Left ventricle myocardium inferior (tissue), 1 donor: ENCODE data around the gene NRN1. TPM values are rescaled to one million over a fixed set of nuclear protein-coding genes. Genes with fewer than 3 reads are reported as not detected.
"Not testable (repeated sequence)": the region's sequence is repeated elsewhere in the genome, so short reads cannot be mapped to it uniquely, and the experiment has no call there.

Experiments
- DNase-seq: peaks from one replicate; pipeline ENCODE4 v3.0.0-alpha.2; 2020
- H3K27ac ChIP-seq: fragments of 200-600 bp; replicated peaks from 2 replicates; pipeline ENCODE4 v1.8.0; 2021
- H3K27me3 ChIP-seq: fragments of 200-600 bp; 2 replicates; pipeline ENCODE4 v1.8.0; 2021; ENCODE audit warnings: low read depth
- H3K36me3 ChIP-seq: fragments of 200-600 bp; 2 replicates; pipeline ENCODE4 v1.8.0; 2021
- H3K4me1 ChIP-seq: fragments of 200-600 bp; 2 replicates; pipeline ENCODE4 v1.8.0; 2021
- H3K4me3 ChIP-seq: fragments of 200-600 bp; 2 replicates; pipeline ENCODE4 v1.8.0; 2021; ENCODE audit warnings: mild to moderate bottlenecking, moderate library complexity
- H3K9me3 ChIP-seq: fragments of 200-600 bp; replicated peaks from 2 replicates; pipeline ENCODE4 v1.8.0; 2021
- intact Hi-C: fragments of 100-400 bp; cut with micrococcal nuclease; formaldehyde crosslinking; loops from one replicate; pipeline ENCODE4 v1.11.0; 2022
- total RNA-seq: library from RNA; stranded (reverse); fragmentation: NEBNext Ultra II Directional; extraction: Animal tissue kit (Norgen Biotek cat#: 25700); gene quantifications from one replicate; pipeline ENCODE4 v1.2.1, GENCODE V29; 2021
- TF ChIP-seq, protein P1 (sequence below): fragments of 200-600 bp; IDR thresholded peaks from 2 replicates; pipeline ENCODE4 v1.8.0; 2021; ENCODE audit warnings: antibody characterized with exemption, mild to moderate bottlenecking, borderline replicate concordance
- donor health status: DM: no; HTN: yes; CAD: no; lungs with severe emphysema.

The NRN1 gene
- total RNA-seq, 1 donor from 2014 or later: 8.8 TPM

- Histone ChIP-seq H3K27ac (no peak overlapping the region), H3K9me3 (no peaks in the 10 kb centered on the region), H3K36me3 (no peaks in the 10 kb centered on the region), H3K27me3 (no peaks in the 10 kb centered on the region), H3K4me3 (no peak overlapping the region), H3K4me1 (no peaks in the 10 kb centered on the region)
- TF ChIP-seq, protein P1, sequence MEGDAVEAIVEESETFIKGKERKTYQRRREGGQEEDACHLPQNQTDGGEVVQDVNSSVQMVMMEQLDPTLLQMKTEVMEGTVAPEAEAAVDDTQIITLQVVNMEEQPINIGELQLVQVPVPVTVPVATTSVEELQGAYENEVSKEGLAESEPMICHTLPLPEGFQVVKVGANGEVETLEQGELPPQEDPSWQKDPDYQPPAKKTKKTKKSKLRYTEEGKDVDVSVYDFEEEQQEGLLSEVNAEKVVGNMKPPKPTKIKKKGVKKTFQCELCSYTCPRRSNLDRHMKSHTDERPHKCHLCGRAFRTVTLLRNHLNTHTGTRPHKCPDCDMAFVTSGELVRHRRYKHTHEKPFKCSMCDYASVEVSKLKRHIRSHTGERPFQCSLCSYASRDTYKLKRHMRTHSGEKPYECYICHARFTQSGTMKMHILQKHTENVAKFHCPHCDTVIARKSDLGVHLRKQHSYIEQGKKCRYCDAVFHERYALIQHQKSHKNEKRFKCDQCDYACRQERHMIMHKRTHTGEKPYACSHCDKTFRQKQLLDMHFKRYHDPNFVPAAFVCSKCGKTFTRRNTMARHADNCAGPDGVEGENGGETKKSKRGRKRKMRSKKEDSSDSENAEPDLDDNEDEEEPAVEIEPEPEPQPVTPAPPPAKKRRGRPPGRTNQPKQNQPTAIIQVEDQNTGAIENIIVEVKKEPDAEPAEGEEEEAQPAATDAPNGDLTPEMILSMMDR: no peak
- intact Hi-C loops: no loop called here
- DNase-seq: no peak
Measured at GRCh38 chr6:6033858-6034257, 27.1 kb upstream of the NRN1 start.

DNA sequence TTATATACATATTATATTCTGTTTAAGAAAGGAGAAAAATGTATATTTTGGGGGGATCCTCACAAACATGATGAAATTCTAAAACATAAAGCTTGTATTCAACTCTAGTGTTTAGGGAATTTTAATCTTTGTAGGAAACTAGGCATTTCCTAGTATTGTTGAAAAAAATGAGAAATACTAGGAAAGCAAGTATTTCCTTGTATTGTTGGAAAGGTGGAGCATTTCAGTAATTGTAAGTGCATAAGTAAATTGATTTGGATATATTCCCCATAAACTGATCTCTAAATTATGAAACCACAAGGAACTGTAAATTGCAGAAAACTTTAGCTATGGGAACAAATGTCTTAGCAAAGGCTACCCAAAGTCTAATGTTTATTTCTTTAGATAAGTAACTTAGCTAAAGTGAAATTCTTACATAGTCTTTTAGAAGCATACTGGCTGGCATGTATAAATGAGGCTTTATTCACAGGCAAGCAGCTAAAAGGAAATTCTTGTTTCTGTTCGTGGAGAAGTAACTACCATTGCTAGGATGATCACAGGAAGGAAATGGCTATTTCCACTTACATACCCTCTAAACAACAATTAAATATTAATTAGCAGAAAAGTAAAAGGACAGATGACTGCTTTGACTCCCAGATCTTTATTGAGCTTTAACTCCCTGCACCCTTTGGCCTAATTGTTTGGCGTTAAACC is 19.9 kb upstream of the NRN1 start:
- DNase-seq: no peak
- Histone ChIP-seq H3K4me1 (peaks cover 18% of the 10 kb centered on the region), H3K4me3 (no peak overlapping the region), H3K27ac (peak overlapping the region; percentile 69), H3K27me3 (peaks cover 22% of the 10 kb centered on the region), H3K9me3 (no peaks in the 10 kb centered on the region), H3K36me3 (no peaks in the 10 kb centered on the region)
- intact Hi-C loops: no loop called here
- TF ChIP-seq, protein P1: no peak

GRCh38 chr6:6025736-6026135 is 19.0 kb upstream of the NRN1 start:
- intact Hi-C loops: no loop called here
- Histone ChIP-seq H3K9me3 (no peaks in the 10 kb centered on the region), H3K36me3 (no peaks in the 10 kb centered on the region), H3K4me3 (no peak overlapping the region), H3K27ac (peak overlapping the region; percentile 69), H3K4me1 (peaks cover 18% of the 10 kb centered on the region), H3K27me3 (peaks cover 26% of the 10 kb centered on the region)
- DNase-seq: no peak
- TF ChIP-seq, protein P1: no peak

DNA sequence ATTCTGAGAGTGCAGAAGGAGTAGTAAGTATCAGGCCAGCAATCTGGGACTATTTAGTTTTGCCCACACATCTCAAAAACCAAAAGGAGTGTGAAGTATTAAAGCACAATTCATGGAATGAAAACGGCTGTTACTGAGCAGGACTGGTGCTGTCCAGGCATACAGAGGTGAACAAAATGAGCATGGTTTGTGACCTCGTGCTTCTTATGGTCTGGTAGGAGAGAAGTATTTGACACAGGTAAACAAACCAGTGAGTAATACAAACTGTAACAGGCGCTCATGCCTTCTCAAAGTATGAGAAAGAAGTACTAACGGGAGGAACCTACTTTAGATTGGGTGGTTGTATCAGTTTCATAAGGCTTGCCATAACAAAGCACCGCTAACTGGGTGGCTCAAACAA is 17.5 kb upstream of the NRN1 start:
- Histone ChIP-seq H3K9me3 (no peaks in the 10 kb centered on the region), H3K4me1 (peaks cover 18% of the 10 kb centered on the region), H3K4me3 (no peak overlapping the region), H3K27me3 (peaks cover 34% of the 10 kb centered on the region), H3K36me3 (no peaks in the 10 kb centered on the region), H3K27ac (no peak overlapping the region)
- TF ChIP-seq, protein P1: no peak
- DNase-seq: no peak
- intact Hi-C loops: no loop called here

- DNase-seq, H3K36me3 ChIP-seq, H3K4me3 ChIP-seq, intact Hi-C loops, H3K27ac ChIP-seq, H3K9me3 ChIP-seq: not testable (repeated sequence)
- Histone ChIP-seq H3K27me3 (peaks cover 47% of the 10 kb centered on the region), H3K4me1 (peaks cover 18% of the 10 kb centered on the region)
Measured at GRCh38 chr6:6022841-6023240, 16.1 kb upstream of the NRN1 start.

- Histone ChIP-seq H3K4me1 (peaks cover 49% of the 10 kb centered on the region), H3K27me3 (peaks cover 99% of the 10 kb centered on the region), H3K9me3 (no peaks in the 10 kb centered on the region), H3K36me3 (no peaks in the 10 kb centered on the region), H3K4me3 (peak overlapping the region; percentile 64), H3K27ac (peak overlapping the region; percentile 84)
- intact Hi-C loops: no loop called here
- peak; percentile 73 for DNase-seq
- TF ChIP-seq, protein P1: no peak
Measured at GRCh38 chr6:6008648-6009421, 2.1 kb upstream of the NRN1 start.
